Urothelium cell line (cell line): ENCODE results near the gene EPHA10.

Experiments used
- DNase-seq: peaks from one replicate; pipeline ENCODE4 v3.0.0; 2011; ENCODE audit warnings: low spot score, mixed read lengths
- FAIRE-seq: peaks from 2 replicates; lab custom pipeline; 2011; peaks lifted over from hg19 to GRCh38; lab: Jason Lieb, UNC

EPHA10 gene

GRCh38 chr1:37682334-37682987 lies 82.5 kb downstream of the EPHA10 start:
- no peak for FAIRE-seq
- peak; percentile 60 for DNase-seq

- DNase-seq: no peak
- FAIRE-seq: no peak
These were observed 84.0 kb downstream of the EPHA10 start for GRCh38 chr1:37680933-37681332.

- no peak for FAIRE-seq
These were observed 87.1 kb downstream of the EPHA10 start for GRCh38 chr1:37677808-37678207.

GRCh38 chr1:37677143-37677439 lies 87.8 kb downstream of the EPHA10 start:
- no peak for DNase-seq
- no peak for FAIRE-seq

More at GRCh38 chr1:37677808-37678207, 87.1 kb downstream of the EPHA10 start:
- no peak for DNase-seq

GRCh38 chr1:37676281-37677142 lies 88.4 kb downstream of the EPHA10 start:
- FAIRE-seq: no peak

GRCh38 chr1:37673920-37674319 lies 91.0 kb downstream of the EPHA10 start:
- DNase-seq: no peak
- FAIRE-seq: no peak

More at GRCh38 chr1:37676281-37677142, 88.4 kb downstream of the EPHA10 start:
- no peak for DNase-seq

GRCh38 chr1:37672136-37672870 lies 92.6 kb downstream of the EPHA10 start:
- FAIRE-seq (no peak), DNase-seq (no peak)

- DNase-seq (no peak), FAIRE-seq (no peak)
These were observed 93.7 kb downstream of the EPHA10 start for GRCh38 chr1:37671261-37671660.

GRCh38 chr1:37670133-37670532 lies 94.8 kb downstream of the EPHA10 start:
- no peak for DNase-seq
- no peak for FAIRE-seq

- DNase-seq (no peak), FAIRE-seq (no peak)
These were observed 97.8 kb downstream of the EPHA10 start for GRCh38 chr1:37667023-37667671.

- FAIRE-seq: no peak
- no peak for DNase-seq
These were observed 98.6 kb downstream of the EPHA10 start for GRCh38 chr1:37666241-37666867.
